ENCODE measurements around the gene PRUNE1.

Gene PRUNE1

DNA sequence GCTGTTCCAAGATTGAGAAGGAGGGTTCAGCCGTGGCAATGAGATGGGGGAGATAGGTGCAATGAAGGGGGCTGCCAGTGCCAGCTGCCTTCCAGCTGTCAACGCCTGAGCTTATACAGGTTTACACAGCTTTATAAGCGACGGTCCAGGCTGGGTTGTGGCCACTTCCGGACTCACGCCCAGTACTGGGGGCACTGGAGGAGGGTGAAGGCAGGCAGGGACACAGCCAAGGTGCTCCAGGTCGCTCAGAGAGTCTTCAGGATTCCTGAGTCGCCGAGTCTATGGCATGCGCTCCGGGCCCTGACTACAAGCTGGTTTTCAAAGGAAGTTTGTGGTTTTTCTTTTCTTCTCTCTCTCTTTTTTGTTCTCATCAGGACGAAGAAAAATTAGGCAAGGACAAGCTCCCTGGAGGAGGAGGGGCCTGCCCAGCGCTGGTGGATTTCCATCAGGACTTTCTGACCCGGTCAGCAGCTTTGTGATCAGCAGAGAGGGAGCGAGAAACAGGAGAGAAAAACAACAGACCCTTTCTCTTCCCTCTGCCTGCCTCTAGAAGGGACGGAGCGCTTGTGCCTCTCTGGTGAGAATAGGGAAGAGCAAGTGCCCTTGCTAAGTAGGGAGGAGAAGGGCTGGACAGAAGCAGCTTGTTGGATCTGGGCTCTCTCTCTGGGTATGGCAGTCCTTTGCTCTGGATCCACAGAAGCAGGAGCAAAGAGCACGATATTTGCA, 1.8 kb upstream of the PRUNE1 start, which contains the start of gene MINDY1:
TSS of gene MINDY1 (minus strand) at position 576 of the 726 bp plus-strand sequence. CDS start 4,285 bp downstream, outside the sequence.
- peak; percentile 80 for DNase-seq

DNA sequence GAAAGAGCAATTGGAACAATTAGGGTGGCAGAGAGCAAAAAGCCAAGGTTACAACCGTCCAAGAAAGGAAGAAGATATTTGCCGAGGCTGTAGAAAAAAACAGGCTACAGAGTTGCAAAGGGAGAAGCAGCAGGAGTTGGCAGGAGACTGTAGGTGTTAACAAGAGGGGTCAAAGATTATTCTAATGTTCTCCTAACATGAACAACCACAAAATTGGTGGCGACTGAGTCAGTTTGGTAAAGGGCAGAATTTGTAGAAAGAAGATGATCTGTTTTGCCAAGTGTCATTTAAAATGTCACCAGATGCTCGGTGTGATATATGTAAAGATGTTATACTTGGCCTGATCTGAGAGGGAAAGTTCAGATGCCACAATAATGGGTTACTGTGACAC, 401 bp upstream of the PRUNE1 start:
- DNase-seq = no peak

DNA sequence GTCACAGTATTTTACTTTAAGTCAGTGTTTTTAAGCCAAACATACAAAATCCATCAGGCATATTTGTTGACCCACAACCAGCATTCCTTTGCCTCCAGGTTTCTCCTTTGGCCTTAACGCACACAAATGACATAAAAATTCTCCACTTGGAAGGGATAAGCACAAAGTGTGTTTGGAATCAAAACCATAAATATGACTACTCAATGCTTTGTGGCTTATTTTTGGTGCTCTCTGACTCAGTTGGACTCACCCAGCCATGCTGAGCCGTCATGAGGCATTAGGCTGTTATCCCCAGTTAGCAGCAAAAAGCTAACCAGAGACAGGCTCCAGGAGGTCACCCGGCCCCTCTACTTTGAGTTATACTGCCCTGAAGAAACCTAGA, 948 bp downstream of the PRUNE1 start:
- peak; percentile 48 for DNase-seq

DNA sequence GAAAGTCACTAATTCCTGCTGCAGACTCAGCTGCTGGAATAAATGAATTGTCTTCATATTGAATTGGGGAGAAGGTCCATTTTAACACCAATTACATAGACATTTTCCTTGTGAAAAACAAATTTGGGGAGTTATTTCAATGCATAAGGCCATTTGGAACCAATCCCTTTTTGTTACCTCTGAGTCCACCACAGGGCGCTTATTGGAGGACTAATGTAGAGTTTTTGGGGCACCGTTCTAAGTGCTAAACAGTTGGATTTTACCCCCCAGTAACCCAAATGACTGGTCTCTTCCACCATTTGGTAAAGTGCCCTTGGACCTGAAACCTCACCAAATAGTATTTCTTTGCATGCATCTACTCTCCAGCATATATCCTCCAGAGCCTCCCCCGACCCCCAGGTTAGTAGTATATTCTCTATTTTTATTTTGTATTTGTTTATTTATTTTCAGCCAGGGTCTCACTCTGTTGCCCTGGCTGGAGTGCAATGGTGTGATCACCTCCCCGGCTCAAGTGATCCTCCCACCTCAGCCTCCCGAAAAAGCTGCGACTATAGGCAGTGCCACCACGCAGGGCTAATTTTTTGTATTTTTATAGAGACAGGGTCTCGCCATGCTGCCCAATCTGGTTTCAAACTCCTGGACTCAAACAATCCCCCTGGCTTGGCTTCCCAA, 1.6 kb downstream of the PRUNE1 start:
- DNase-seq = no peak

DNA sequence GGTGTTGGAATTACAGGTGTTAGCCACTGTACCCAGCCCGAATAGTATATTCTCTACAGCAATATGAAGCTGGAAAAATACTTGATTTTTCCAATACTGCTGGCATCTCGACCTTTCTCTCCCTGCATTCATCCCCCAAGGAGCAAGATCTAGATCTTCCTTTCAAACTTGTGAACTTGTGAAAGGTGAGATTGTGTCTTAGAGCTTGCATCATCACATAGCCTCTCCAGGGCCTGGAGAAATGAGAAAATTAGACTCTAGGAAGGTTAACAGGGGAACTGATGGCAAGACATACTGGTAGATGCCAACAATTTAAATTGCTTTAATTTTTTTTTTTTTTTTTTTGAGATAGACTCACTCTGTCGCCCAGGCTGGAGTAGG, 2.1 kb downstream of the PRUNE1 start:
- DNase-seq = no peak

DNA sequence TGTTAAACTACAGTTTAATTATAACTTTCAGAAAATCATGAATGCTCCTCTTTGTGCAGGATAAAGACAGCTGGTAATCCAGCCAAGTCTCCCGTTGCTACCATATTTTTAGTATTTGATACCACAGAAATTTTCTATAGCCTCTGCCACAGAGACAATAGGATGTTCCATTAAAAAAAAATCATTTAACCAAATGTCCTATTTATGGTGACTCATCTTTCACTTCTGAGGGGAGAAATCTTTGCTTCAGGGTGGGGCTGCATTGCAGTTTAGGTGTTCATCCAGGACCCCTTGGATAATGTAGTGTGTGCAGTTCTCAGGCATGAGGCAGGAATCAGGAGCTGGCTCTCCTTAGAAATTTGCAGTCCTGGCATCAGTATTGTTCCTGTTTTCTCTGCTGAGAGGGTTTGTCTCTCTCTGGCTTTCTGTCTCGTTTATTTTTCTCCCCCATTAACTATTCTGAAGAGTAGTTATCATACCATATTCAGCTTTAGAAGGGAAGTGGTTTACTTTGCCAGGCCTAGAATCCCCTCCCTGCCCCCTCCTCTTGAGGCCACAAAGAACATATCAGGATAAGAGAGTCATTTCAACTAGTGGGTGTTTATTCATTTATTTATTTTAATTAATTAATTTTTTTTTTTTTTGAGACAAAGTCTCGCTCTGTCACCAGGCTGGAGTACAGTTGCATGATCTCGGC, 3.1 kb downstream of the PRUNE1 start:
- no peak for DNase-seq

DNA sequence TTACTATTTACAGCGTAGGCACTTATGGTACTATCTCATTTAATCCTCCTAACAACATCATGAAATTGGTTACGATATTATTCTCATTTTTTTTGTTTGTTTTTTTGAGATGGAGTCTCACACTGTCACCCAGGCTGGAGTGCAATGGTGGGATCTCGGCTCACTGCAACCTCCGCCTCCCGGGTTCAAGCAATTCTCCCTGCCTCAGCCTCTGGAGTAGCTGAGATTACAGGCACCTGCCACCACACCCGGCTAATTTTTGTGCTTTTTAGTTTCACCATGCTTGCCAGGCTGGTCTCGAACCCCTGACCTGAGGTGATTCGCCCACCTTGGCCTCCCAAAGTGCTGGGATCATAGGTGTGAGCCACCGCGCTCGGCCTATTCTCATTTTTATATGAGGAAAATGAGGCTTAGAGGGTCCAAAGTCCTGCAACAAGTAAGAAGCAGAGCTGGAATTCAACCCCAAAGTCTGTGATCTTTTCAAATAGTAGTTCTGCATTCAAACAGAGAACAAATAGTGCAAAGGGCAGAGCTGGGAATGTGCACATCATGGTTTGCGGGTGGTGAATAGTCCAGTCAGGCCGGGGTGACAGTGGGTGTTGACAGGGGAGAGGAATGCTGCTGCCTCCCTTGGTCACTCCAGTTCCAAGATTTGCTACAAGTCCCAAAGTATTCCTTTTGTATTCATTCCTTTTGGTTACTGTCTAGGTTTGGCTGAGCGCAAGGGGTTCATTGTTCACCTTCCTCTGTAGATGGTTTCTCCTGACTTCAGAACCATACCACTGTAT, 4.6 kb downstream of the PRUNE1 start:
- DNase-seq = no peak

GRCh38 chr1:151013518-151013917, 5.3 kb downstream of the PRUNE1 start:
- DNase-seq = no peak

GRCh38 chr1:151024540-151025146, 16.4 kb downstream of the PRUNE1 start:
- peak; percentile 55 for DNase-seq

- no peak for DNase-seq
Observed at GRCh38 chr1:151026460-151026859, 18.2 kb downstream of the PRUNE1 start.

DNA sequence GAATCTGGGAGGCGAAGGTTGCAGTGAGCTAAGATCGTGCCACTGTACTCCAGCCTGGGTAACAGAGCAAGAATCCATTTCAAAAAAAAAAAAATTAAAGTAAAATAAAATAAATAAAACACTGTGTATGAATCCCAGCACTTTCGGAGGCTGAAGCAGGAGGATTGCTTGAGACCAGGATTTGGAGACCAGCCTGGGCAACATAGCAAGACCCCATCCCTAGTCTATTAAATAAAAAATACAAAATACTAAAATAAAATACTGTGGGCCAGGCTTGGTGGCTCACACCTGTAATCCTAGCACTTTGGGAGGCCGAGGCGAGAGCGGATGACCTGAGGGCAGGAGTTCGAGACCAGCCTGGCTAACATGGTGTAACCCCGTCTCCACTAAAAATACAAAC, 23.9 kb downstream of the PRUNE1 start:
- DNase-seq = no peak

- DNase-seq = no peak
Observed at GRCh38 chr1:151035167-151035566, 26.9 kb downstream of the PRUNE1 start.

- no peak for DNase-seq
Observed at GRCh38 chr1:151036356-151036755, 28.1 kb downstream of the PRUNE1 start, which contains the start of gene BNIPL. BNIPL (plus strand) TSS chr1:151036586; CDS start chr1:151036726, 140 bp downstream.

- no peak for DNase-seq
Observed at GRCh38 chr1:151037032-151037431, 28.8 kb downstream of the PRUNE1 start.

DNA sequence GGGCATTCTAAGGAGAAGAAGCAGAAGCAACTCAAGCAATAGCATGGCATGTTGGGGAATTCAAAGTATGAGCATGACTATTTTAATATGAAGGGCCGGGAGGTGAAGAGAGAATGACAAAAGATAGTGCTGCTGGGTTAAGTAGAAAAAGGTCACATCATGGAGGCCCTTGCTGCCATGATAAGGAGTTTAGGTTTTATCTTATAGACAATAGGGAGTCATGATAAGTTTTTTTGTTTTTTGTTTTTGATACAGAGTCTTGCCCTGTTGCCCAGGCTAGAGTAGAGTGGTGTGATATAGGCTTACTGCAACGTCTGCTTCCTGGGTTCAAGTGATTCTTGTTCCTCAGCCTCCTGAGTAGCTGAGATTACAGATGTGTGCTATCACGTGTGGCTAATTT, 31.3 kb downstream of the PRUNE1 start:
- no peak for DNase-seq

DNA sequence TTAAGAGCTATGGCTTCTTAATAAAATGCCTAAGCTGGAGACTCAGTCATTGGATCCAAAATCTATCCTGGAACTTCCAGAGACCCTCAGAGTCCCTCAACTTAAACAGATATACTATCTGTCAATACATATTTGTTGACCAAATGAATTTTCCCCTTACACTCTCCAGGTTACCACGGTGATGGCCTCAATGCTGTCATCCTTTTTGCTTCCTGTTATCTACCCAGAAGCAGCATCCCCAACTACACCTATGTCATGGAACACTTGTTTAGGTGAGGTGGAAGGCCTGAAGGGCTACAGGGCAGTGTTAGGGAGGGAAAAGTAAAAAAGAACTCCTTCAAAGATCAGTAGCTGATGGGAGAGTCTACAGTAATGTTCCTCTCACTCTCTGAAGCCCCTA, 34.9 kb downstream of the PRUNE1 start:
- no peak for DNase-seq

DNA sequence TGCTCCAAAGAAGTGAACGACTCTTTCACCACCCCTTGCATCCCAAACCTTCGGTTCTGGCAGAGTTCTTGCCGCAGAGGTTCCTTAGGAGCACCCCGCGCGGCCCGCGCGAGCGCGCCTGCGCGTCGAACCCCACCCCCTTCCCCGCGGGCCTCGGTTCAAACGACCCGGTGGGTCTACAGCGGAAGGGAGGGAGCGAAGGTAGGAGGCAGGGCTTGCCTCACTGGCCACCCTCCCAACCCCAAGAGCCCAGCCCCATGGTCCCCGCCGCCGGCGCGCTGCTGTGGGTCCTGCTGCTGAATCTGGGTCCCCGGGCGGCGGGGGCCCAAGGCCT, 39.3 kb downstream of the PRUNE1 start, which contains the start of gene C1orf56:
TSS of gene C1orf56 (plus strand) at position 161 of the 334 bp plus-strand sequence. CDS start at position 258, 97 bp downstream.
- peak; percentile 62 for DNase-seq

DNA sequence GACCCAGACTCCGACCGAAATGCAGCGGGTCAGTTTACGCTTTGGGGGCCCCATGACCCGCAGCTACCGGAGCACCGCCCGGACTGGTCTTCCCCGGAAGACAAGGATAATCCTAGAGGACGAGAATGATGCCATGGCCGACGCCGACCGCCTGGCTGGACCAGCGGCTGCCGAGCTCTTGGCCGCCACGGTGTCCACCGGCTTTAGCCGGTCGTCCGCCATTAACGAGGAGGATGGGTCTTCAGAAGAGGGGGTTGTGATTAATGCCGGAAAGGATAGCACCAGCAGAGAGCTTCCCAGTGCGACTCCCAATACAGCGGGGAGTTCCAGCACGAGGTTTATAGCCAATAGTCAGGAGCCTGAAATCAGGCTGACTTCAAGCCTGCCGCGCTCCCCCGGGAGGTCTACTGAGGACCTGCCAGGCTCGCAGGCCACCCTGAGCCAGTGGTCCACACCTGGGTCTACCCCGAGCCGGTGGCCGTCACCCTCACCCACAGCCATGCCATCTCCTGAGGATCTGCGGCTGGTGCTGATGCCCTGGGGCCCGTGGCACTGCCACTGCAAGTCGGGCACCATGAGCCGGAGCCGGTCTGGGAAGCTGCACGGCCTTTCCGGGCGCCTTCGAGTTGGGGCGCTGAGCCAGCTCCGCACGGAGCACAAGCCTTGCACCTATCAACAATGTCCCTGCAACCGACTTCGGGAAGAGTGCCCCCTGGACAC, 39.8 kb downstream of the PRUNE1 start:
- peak; percentile 62 for DNase-seq

DNA sequence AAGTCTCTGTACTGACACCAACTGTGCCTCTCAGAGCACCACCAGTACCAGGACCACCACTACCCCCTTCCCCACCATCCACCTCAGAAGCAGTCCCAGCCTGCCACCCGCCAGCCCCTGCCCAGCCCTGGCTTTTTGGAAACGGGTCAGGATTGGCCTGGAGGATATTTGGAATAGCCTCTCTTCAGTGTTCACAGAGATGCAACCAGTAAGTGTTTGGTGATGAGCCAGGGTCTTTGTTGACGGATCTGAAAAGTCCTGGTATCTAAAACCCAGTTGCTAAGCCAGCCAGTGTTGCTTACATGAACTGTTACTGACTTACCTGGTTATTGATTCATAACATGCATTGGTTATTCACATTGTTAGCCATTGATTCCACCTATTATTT, 40.4 kb downstream of the PRUNE1 start:
- no peak for DNase-seq

DNA sequence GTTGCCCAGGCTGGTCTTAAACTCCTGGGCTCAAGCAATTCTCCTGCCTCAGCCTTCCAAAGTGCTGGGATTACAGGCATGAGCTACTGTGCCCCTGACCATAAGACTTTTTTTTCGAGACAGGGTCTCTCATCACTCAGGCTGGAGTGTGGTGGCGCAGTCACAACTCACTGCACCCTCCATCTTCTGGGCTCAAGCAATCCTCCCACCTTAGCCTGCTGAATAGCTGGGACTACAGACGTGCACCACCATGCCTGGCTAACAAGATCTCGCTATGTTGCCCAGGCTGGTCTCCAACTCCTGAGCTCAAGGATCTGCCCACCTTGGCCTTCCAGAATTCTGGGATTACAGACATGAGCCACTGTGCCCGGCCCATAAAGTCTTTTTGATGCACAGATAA, 41.2 kb downstream of the PRUNE1 start:
- DNase-seq = no peak

DNA sequence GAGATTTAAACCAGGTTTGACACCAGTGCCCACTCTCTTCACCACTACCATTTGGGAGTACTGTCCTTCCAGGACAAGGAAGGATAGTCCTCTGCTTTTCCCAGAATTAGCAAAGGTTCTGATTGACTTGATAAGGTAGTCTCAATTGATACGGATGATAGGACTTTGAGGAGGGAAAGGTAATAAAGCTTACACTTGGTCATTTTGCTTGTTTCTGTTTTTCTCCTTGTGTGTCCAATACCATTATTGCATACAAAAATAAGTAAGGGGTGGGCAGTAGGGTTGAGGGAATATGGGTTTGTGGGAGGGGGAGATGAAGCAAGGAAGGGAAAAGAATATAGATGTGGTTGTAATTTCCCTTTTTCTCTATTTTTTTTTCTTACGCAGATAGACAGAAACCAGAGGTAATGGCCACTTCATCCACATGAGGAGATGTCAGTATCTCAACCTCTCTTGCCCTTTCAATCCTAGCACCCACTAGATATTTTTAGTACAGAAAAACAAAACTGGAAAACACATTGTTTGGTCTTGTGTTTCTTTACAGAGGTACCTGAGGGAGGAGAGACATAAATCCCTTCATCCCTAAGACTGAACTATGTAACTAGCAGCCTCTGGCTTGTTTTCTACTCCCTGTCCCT, 41.9 kb downstream of the PRUNE1 start:
- DNase-seq = no peak
